Measurements from ENCODE around the gene JADE2.

The JADE2 gene

DNA sequence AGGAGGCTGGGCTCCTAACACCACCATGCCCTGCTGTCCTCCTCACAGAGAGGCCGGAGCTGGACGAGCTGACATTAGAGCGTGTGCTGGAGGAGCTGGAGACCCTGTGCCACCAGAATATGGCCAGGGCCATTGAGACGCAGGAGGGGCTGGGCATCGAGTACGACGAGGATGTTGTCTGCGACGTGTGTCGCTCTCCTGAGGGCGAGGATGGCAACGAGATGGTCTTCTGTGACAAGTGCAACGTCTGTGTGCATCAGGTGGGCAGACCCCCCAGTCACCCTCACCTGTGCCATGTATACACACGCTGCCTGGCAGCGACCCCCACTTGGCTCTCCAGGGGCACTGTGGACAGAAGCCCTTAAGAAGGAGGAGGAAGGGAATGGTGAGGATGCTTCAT, 35.2 kb downstream of the JADE2 start:
- Histone ChIP-seq H3K9me3 (ENCODE audit: control insufficient read depth, insufficient read depth, low read length) (no peaks in the 10 kb centered on the region), H3K9ac (ENCODE audit: low read depth, low read length) (no peak overlapping the region), H3K36me3 (ENCODE audit: insufficient read depth, low read length) (peaks cover 18% of the 10 kb centered on the region), H3K4me1 (ENCODE audit: insufficient read depth, low read length) (no peaks in the 10 kb centered on the region)

DNA sequence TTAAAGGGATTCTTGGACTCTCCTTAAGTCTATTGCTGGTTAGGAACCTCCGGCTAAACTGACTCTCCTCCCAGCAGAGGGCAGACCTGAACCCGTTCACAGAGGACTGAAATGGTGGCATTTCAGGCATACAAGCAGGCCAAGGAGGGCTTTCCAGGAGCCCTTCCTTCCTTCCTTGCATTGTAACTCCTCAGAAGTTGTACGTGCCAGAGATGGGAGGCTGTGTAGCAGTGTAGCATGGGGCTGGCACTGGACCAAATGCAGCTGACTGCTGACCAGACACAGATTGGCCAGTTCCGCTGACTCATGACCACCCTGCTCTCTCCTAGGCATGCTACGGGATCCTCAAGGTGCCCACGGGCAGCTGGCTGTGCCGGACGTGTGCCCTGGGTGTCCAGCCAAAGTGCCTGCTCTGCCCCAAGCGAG, 36.4 kb downstream of the JADE2 start:
- Histone ChIP-seq H3K4me1 (ENCODE audit: insufficient read depth, low read length) (no peaks in the 10 kb centered on the region), H3K36me3 (ENCODE audit: insufficient read depth, low read length) (peaks cover 21% of the 10 kb centered on the region), H3K9me3 (ENCODE audit: control insufficient read depth, insufficient read depth, low read length) (no peaks in the 10 kb centered on the region), H3K9ac (ENCODE audit: low read depth, low read length) (no peak overlapping the region)

DNA sequence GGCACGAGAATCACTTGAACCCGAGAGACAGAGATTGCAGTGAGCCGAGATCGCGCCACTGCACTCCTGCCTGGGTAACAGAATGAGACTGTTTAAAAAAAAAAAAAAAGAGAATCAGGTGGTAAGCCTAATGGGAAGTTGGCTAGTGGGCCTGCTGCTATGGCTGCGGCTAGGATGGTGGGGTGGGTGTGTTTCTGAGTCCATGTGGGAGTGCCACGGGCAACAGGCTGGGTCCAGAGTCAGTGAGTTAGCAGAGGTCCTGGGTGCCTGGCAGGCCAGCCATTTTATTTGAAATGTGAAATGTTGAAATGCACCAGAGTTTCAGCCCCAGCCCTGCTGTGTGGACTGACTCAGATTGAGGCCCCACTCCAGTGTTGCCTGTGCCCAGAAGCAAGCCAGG, 37.8 kb downstream of the JADE2 start:
- no peak overlapping the region for H3K9ac ChIP-seq (ENCODE audit: low read depth, low read length)
- H3K4me1 ChIP-seq (ENCODE audit: insufficient read depth, low read length) = no peaks in the 10 kb centered on the region
- peaks cover 25% of the 10 kb centered on the region for H3K36me3 ChIP-seq (ENCODE audit: insufficient read depth, low read length)
- H3K9me3 ChIP-seq (ENCODE audit: control insufficient read depth, insufficient read depth, low read length) = no peaks in the 10 kb centered on the region

DNA sequence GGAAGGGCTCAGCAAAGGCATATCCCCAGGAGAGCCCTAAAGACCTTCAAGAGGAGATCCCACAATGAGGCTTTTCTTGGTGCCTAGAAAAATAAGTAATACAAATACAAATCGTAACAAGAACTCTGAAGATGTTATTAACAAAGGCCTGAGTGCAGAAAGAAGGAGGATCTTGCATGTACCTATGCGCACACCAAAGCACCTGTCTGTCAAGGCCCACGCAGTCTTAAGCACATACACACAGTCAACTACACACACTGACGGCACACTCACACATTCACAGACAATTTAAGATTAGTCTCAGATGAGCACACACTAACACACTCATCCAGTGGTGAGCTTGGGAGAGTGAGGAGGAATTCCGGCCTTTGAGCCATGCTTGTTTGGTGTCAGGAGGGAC, 38.5 kb downstream of the JADE2 start:
- Histone ChIP-seq H3K36me3 (ENCODE audit: insufficient read depth, low read length) (peaks cover 25% of the 10 kb centered on the region), H3K9ac (ENCODE audit: low read depth, low read length) (no peak overlapping the region), H3K9me3 (ENCODE audit: control insufficient read depth, insufficient read depth, low read length) (no peaks in the 10 kb centered on the region), H3K4me1 (ENCODE audit: insufficient read depth, low read length) (no peaks in the 10 kb centered on the region)

DNA sequence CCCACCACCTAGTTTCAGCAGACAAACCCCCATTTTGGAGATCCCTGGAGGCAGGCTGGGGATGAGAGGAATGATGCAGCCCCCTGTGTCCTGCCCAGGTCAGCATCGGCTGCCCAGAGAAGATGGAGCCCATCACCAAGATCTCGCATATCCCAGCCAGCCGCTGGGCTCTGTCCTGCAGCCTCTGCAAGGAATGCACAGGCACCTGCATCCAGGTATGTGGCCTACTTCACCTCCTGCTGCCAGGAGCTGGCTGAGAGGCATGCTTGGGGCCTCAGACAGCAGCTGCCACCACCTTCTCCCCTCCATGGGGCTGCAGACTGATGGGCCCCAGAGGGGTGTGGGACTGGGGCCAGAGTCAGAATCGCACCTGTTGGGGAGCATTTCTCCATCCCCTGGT, 38.9 kb downstream of the JADE2 start:
- H3K36me3 ChIP-seq (ENCODE audit: insufficient read depth, low read length) = peaks cover 25% of the 10 kb centered on the region
- no peaks in the 10 kb centered on the region for H3K4me1 ChIP-seq (ENCODE audit: insufficient read depth, low read length)
- H3K9me3 ChIP-seq (ENCODE audit: control insufficient read depth, insufficient read depth, low read length) = no peaks in the 10 kb centered on the region
- no peak overlapping the region for H3K9ac ChIP-seq (ENCODE audit: low read depth, low read length)

DNA sequence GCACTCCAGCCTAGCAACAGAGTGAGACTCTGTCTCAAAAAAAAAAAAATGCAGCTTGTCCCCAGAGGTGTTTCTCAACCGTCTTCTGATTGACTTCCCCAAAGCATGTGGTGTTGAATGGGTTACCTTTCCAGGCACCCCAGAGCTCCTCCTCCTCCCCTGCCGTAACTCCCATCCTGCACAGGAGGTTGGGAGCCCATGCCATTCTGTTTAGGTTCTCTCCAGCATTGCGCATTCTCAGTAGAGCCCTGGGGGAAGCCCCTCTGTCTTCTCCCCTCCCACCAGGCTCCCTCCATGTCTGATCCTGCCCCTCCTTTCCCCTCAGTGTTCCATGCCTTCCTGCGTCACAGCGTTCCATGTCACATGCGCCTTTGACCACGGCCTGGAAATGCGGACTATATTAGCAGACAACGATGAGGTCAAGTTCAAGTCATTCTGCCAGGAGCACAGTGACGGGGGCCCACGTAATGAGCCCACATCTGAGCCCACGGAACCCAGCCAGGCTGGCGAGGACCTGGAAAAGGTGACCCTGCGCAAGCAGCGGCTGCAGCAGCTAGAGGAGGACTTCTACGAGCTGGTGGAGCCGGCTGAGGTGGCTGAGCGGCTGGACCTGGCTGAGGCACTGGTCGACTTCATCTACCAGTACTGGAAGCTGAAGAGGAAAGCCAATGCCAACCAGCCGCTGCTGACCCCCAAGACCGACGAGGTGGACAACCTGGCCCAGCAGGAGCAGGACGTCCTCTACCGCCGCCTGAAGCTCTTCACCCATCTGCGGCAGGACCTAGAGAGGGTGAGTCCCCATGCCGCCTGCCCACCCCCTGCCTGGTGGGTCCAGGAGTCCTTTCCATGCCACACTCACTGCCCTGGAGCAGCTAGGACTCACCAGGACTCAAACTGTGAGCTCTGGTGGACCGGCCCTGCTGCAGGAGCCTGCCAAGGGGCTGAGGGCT, 40.6 kb downstream of the JADE2 start:
- H3K4me1 ChIP-seq (ENCODE audit: insufficient read depth, low read length) = no peaks in the 10 kb centered on the region
- H3K36me3 ChIP-seq (ENCODE audit: insufficient read depth, low read length) = peaks cover 25% of the 10 kb centered on the region
- H3K9ac ChIP-seq (ENCODE audit: low read depth, low read length) = no peak overlapping the region
- H3K9me3 ChIP-seq (ENCODE audit: control insufficient read depth, insufficient read depth, low read length) = no peaks in the 10 kb centered on the region

DNA sequence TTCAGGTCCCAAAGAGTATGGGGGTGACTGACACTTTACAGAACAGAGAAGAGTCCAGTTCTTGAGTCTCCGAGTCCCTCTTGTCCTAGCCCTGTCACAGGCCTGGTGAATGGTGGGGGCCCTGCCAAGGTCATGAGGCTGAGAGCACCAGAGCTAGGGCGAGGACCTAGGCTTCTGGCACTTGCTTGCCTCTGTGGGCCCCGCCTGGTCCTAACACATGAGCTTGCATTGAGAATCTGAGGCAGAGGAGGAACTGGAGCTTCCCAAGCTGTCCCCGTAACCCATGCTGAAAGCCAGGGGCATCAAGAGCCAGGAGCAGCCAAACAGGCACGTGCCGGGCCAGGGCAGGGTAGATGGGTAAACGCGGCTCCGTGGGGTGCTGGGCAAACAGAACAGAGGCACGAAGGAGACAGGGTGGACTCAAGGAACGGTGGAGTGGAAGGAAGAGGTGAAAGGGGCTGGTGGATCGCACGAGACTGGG, 41.3 kb downstream of the JADE2 start:
- Histone ChIP-seq H3K9ac (ENCODE audit: low read depth, low read length) (no peak overlapping the region), H3K9me3 (ENCODE audit: control insufficient read depth, insufficient read depth, low read length) (no peaks in the 10 kb centered on the region), H3K36me3 (ENCODE audit: insufficient read depth, low read length) (peaks cover 27% of the 10 kb centered on the region), H3K4me1 (ENCODE audit: insufficient read depth, low read length) (no peaks in the 10 kb centered on the region)

DNA sequence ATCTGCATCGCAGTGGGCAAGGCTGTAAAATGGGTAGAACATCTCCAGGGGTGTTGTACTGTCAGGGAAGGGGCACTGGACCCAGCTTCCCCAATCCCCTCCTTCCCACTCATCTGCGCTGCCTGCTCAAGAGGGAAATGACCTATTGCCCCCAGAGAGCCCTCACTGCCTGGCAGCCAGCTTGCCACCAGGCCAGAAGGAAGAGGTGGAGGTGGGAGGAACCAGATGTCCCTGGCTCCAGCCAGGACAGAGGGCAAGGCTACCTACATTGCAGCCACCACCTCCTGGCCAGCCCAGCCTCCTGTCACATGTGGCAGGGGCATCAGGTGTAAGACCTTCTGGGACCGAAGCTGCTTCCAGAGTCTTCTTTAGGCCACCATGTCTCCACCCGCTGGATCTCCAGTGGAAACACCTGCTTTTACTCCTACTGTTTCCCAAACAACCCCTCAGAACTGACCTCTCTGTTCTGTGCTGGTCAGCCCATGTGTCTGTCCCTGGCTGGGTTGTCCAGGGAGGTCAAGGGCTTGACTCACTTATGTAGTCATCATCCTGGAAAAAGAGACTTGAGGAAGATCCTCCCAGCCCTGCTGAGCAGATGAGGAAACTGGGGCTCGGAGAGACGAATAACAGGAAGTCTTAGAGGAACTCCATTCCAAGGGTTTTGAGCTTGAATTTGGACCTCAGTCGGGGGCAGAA, 42.3 kb downstream of the JADE2 start:
- H3K36me3 ChIP-seq (ENCODE audit: insufficient read depth, low read length) = peaks cover 32% of the 10 kb centered on the region
- H3K4me1 ChIP-seq (ENCODE audit: insufficient read depth, low read length) = no peaks in the 10 kb centered on the region
- H3K9ac ChIP-seq (ENCODE audit: low read depth, low read length) = no peak overlapping the region
- H3K9me3 ChIP-seq (ENCODE audit: control insufficient read depth, insufficient read depth, low read length) = no peaks in the 10 kb centered on the region

DNA sequence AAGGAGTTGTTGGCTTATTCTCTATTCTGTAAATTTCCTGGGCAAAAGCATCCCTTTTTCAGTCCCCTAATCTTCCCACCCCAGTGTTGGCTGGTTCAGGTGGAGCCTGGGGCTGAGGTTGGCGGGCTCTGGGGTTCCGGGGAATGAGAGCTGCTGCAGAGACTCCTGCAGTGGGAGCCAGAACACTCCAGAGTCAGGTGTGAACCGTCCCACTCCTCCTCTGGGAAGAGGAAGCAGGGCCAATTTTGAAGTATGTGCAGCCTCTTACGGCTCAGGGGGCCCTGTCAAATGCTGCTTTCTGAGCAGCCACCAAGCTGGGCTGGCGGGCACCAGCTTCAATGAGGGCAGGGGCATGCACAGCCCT, 42.8 kb downstream of the JADE2 start:
- Histone ChIP-seq H3K9me3 (ENCODE audit: control insufficient read depth, insufficient read depth, low read length) (no peaks in the 10 kb centered on the region), H3K4me1 (ENCODE audit: insufficient read depth, low read length) (no peaks in the 10 kb centered on the region), H3K9ac (ENCODE audit: low read depth, low read length) (no peak overlapping the region), H3K36me3 (ENCODE audit: insufficient read depth, low read length) (peaks cover 30% of the 10 kb centered on the region)

DNA sequence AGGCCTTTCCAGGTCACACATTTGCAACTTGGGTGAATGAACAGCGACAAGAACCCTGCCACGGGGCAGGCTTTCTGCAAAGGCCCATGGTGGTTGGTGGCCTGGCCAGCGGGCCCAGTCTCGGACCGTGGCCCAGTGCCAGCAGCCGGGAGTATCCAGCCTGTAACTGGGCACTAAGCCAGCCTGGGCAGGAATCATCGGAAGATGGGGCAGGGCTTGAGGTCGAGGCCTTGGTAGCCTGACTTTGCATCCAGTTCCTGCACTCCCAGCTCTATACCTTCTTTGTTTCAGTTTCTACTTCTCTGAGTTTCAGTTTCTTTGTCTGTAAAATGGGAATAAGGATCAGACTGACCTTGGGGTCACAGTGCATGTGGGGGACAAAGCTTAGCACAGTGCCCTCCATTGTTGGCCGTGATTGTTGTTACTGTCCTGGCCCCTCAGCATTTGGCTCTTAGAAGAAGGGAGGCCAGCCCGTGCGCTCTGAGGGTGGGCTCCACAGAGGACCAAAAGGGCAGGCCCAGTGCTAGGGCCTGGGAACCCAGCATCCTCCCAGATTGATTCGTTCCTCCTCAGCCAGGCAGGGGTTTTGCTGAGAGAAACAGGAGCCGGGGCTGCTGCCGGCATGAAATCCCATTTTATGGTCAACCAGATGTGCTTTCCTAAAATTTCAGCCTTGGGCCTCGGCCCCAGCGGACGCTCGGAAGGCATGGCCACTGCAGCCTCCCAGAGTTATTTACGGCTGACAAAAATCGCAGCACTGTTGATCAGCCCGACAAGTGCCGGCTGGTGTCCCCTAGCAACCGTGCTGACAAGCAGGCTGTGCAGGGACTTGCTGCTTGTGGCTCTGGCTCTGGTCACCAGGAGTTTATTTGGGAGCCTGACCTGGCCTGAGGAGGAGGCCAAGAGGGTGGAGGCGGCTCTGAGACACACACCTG, 43.6 kb downstream of the JADE2 start:
- Histone ChIP-seq H3K9ac (ENCODE audit: low read depth, low read length) (no peak overlapping the region), H3K4me1 (ENCODE audit: insufficient read depth, low read length) (no peaks in the 10 kb centered on the region), H3K9me3 (ENCODE audit: control insufficient read depth, insufficient read depth, low read length) (no peaks in the 10 kb centered on the region), H3K36me3 (ENCODE audit: insufficient read depth, low read length) (peaks cover 23% of the 10 kb centered on the region)

DNA sequence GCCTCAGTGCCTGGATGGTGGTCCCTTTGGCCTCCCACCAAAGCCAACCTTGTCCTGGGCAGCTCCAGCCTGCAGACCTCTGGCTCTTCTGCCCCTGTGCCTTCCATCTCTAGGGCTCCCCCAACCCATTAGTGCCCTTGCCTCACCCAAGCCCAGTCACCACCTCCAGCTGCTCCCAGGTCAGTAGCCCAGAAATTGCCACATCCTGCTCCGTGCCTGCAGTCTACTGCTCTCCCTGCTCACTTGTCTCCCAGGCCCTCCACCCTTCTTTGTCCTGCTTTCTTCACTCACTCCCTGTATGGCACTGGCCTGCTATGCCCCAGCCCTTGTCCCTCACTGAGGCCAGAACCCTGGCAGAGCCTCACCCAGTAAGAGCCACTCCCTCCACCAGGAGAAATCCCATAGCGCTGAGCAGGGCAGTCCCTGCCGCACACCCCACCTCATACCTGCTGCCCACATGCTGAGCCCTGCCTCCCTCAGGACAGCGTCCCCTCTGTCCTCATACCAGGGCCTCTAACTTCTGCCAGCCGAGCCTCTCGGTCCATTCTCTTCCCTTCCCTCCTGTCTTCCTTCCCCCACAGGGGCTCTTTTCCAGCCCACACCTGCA, 44.4 kb downstream of the JADE2 start:
- H3K9ac ChIP-seq (ENCODE audit: low read depth, low read length) = no peak overlapping the region
- peaks cover 25% of the 10 kb centered on the region for H3K36me3 ChIP-seq (ENCODE audit: insufficient read depth, low read length)
- H3K4me1 ChIP-seq (ENCODE audit: insufficient read depth, low read length) = no peaks in the 10 kb centered on the region
- H3K9me3 ChIP-seq (ENCODE audit: control insufficient read depth, insufficient read depth, low read length) = no peaks in the 10 kb centered on the region

DNA sequence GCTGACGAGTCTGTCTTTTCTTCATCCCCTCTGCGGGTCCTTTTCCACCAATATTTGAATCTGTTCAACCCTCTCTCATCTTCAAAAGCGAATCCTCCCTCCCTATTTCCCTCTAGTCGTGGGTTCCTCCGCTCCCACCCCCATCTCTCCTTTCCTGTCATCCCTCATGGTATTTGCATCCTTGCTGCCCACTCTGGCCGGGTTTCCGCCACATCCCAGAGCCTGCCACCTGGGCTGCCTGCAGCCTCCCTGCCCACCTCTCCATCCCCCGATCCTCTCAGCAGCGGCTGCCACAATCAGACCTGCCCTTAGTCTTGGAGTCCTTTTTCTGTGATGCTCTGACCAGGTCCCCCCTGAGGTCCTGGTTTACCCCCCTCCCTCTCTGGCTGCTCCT, 44.9 kb downstream of the JADE2 start:
- Histone ChIP-seq H3K36me3 (ENCODE audit: insufficient read depth, low read length) (peaks cover 25% of the 10 kb centered on the region), H3K9ac (ENCODE audit: low read depth, low read length) (no peak overlapping the region), H3K9me3 (ENCODE audit: control insufficient read depth, insufficient read depth, low read length) (no peaks in the 10 kb centered on the region), H3K4me1 (ENCODE audit: insufficient read depth, low read length) (no peaks in the 10 kb centered on the region)

DNA sequence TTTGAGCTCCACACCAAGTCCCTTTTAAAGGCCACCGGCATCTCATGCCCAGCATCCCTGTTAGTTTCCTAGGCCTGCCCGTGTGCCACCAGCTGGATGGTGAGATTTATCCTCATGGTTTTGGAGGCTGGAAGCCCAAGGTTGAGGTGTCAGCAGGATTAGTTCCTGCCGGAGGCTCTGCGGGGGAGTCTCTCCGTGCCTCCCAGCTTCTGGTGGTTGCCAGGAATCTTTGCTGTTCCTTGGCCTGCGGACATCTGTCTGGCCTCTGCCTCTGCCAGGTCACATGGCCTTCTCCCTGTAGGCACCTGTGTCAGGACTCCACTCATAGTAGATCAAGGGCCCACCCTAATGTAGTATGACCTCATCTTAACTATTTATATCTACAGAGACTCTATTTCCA, 45.4 kb downstream of the JADE2 start:
- Histone ChIP-seq H3K9ac (ENCODE audit: low read depth, low read length) (no peak overlapping the region), H3K4me1 (ENCODE audit: insufficient read depth, low read length) (no peaks in the 10 kb centered on the region), H3K9me3 (ENCODE audit: control insufficient read depth, insufficient read depth, low read length) (no peaks in the 10 kb centered on the region), H3K36me3 (ENCODE audit: insufficient read depth, low read length) (peaks cover 25% of the 10 kb centered on the region)

Measured in ES-I3 (cell line).